ENCODE results near the gene WWOX.

The WWOX gene

DNA sequence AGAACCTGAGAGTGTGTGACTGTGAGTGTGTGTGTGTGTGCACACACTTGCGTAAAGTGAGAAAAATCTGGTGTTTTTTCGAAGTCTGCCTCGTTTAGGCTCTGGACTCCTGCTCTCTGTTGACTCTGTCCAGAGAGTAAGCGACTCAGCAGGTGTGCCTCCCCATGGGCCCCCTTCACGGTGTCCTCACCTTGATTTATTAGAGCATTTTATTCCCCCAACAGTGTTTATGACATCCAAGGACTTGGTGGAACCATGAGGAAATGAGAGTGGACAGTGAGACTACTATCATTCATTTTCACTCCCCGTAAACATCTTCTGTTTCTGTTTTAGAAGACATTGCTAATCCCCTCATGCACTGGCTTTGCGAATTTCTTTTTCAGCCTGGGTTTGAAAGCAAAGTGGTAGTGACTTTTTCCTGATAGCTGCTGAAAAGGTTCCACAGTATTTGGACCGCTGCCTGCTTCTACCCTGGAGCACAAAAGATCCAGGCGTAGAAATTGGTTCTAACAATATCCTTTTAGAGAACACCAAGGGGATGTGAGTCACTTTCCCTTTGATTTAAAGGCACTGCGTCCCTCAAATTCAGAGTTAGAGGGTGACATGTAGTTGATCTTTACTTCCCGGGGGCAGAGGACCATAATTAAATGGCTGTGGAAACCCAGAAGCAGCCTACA, 218.2 kb downstream of the WWOX start:
- TF ChIP-seq, protein P1, sequence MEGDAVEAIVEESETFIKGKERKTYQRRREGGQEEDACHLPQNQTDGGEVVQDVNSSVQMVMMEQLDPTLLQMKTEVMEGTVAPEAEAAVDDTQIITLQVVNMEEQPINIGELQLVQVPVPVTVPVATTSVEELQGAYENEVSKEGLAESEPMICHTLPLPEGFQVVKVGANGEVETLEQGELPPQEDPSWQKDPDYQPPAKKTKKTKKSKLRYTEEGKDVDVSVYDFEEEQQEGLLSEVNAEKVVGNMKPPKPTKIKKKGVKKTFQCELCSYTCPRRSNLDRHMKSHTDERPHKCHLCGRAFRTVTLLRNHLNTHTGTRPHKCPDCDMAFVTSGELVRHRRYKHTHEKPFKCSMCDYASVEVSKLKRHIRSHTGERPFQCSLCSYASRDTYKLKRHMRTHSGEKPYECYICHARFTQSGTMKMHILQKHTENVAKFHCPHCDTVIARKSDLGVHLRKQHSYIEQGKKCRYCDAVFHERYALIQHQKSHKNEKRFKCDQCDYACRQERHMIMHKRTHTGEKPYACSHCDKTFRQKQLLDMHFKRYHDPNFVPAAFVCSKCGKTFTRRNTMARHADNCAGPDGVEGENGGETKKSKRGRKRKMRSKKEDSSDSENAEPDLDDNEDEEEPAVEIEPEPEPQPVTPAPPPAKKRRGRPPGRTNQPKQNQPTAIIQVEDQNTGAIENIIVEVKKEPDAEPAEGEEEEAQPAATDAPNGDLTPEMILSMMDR (IDR thresholded peaks at IDR 0.05; ENCODE audit: insufficient read depth, low read depth, low read length, missing control alignments): no peak
- no peak for DNase-seq (ENCODE audit: low read depth)
- no peak overlapping the region for H3K4me3 ChIP-seq (ENCODE audit: low read depth, low read length)

DNA sequence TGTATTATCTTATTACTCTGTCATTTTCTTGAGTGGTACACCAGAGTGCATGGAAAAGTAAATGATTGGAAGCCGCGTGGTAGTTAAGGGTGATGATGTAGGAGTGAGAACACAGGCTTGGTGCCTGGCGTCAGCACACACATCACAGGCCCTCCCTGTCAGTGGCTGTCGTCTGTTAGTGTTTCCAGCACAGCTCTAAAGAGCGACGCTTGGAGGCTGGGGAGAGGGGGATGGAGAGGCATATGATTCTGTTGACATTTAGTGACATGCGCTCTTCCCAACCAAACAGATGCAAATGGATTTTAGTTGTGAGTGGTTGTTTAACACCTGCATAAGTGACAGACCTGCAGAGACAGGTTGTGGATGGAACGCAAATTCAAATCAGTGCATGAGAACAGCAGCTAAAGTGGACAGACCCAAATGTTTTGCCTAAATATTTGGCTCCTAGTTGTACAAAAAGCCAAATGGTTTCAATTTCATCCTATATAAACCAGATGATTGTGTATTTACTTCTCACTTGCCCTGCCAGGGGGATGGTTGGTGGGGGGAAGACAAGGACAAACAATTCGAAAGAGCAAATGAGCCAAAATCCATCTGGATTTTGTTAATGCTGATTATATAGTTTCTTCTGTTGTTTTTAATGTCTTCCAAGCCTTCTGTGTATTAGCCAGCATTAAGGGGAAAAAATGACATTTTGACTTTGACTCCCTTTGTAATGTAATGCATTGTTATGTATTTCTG, 222.3 kb downstream of the WWOX start:
- DNase-seq (ENCODE audit: low read depth): no peak
- H3K4me3 ChIP-seq (ENCODE audit: low read depth, low read length): no peak overlapping the region
- TF ChIP-seq, protein P1 (IDR thresholded peaks at IDR 0.05; ENCODE audit: insufficient read depth, low read depth, low read length, missing control alignments): no peak

DNA sequence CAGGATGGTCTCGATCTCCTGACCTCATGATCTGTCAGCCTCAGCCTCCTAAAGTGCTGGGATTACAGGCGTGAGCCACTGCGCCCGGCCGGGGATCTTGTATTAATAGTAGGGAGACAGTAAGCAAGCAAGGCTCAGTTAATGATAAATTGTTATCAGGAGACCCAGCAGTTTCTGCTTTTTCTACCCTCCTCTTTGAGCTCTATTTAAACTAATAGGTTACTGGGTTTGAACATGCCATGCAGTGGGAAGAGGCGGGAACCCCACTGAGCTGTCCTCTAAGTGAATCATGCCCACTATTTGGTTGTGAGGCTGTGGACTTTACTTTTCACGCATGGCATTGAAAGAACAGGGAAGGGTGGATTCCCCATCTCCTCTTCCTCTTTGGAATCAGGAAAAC, 223.9 kb downstream of the WWOX start:
- no peak overlapping the region for H3K4me3 ChIP-seq (ENCODE audit: low read depth, low read length)
- DNase-seq (ENCODE audit: low read depth): no peak
- TF ChIP-seq, protein P1 (IDR thresholded peaks at IDR 0.05; ENCODE audit: insufficient read depth, low read depth, low read length, missing control alignments): no peak

DNA sequence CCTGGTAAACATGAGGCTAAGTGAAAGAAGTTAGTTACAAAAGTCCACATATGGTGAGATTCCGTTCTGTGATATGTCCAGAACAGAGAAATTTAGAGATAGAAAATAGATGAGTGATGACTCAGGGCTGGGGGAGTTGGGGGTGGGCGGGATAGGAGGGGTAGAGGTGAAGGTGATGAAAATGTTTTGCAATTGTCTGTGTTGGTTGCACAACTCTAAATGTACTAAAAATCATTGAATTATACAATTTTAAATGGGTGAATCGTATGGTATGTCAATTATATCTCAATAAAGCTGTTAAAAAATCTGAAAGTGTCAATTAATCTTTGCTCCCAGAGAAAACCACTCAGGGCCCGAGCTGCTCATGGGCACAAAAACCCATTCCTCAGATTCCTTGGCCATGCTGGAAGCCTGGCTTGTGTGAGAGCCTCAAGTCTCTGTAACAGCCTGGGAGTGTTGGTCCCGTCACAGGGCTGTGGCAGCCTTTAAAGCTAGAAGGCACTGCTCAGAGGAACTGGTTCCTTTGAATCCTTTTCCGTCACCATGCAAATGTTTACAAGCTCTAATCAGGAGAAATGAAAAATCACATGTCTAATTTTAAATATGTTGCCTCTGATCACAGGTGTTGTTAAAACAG, 225.3 kb downstream of the WWOX start:
- no peak overlapping the region for H3K4me3 ChIP-seq (ENCODE audit: low read depth, low read length)
- DNase-seq (ENCODE audit: low read depth): no peak
- TF ChIP-seq, protein P1 (IDR thresholded peaks at IDR 0.05; ENCODE audit: insufficient read depth, low read depth, low read length, missing control alignments): no peak

DNA sequence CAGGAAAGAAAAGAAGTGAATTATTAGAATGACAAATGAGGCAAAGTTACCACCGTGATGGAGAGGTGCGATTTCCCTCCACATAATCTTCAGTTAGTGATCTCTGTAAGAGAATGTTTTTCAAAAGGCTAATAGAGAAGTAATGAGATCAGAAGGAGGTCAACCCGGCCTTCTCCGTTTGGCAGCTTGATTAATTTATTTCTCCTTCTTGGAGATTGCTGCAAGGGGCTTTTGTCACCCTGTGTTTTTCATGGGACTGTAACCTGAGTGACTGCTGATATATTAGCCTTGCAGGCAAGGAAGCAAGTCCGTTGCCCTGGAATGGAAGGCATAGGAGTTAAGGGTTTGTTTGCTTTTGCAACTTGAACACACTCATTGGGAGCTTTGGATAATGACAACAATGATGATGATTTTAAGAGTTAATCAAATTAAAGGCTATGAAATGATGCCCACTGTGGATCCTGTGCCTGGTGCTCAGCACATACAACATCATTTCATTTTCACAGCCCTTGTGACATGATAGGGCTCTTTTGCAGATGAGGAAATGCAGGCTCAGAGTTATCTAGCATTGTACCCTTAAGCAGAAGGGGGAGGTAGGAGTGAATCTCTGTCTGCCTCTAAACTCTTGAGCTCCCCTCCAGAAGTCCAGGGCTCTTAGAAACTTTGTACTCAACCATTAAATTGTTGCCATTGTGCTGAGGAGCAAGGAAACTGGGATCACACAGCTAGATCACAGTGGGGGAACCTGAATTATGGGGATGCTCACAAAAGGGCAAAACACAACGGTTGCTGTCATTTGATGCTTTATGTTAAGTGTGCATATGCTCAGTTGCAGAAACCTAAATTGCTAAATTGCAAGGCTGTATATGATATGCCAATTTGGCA, 226.3 kb downstream of the WWOX start:
- DNase-seq (ENCODE audit: low read depth): no peak
- no peak overlapping the region for H3K4me3 ChIP-seq (ENCODE audit: low read depth, low read length)
- TF ChIP-seq, protein P1 (IDR thresholded peaks at IDR 0.05; ENCODE audit: insufficient read depth, low read depth, low read length, missing control alignments): no peak

DNA sequence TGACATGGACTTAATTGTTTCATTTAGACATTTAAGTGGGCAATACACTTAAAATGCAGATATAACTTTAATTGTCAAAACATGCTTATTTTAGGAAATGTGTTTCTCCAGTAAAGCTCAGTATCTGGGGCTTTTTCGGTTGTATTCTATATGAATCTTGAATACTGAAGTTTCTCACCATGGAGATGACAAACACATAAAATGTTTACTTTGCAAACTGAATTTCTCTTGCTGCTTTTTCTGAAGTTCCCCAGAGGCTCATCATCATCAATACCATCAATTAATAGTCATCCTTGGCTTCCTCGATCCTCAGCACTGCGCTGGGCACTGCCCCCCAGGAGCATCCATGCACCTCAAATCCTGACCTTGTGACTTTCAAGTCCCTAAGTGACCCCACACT, 227.3 kb downstream of the WWOX start:
- H3K4me3 ChIP-seq (ENCODE audit: low read depth, low read length): no peak overlapping the region
- no peak for DNase-seq (ENCODE audit: low read depth)
- TF ChIP-seq, protein P1 (IDR thresholded peaks at IDR 0.05; ENCODE audit: insufficient read depth, low read depth, low read length, missing control alignments): no peak
